Measurements from ENCODE around the gene GRB14. TPM values are rescaled to one million over a fixed set of nuclear protein-coding genes. Genes with fewer than 3 reads are reported as not detected.

The GRB14 gene
- total RNA-seq, 1 donor from 2014 or later, result 46.3 TPM

GRCh38 chr2:164625378-164625971, 4.2 kb upstream of the GRB14 start:
- Mint-ChIP-seq H3K27ac (no peak overlapping the region), H3K36me3 (ENCODE audit: insufficient read depth) (no peaks in the 10 kb centered on the region), H3K27me3 (no peaks in the 10 kb centered on the region), H3K4me3 (ENCODE audit: low read depth) (no peak overlapping the region), H3K4me1 (ENCODE audit: low read depth) (peaks cover 32% of the 10 kb centered on the region), H3K9me3 (ENCODE audit: low read depth) (no peaks in the 10 kb centered on the region)
- no peak for DNase-seq (ENCODE audit: low spot score, unreplicated experiment)
- TF ChIP-seq, protein P1, sequence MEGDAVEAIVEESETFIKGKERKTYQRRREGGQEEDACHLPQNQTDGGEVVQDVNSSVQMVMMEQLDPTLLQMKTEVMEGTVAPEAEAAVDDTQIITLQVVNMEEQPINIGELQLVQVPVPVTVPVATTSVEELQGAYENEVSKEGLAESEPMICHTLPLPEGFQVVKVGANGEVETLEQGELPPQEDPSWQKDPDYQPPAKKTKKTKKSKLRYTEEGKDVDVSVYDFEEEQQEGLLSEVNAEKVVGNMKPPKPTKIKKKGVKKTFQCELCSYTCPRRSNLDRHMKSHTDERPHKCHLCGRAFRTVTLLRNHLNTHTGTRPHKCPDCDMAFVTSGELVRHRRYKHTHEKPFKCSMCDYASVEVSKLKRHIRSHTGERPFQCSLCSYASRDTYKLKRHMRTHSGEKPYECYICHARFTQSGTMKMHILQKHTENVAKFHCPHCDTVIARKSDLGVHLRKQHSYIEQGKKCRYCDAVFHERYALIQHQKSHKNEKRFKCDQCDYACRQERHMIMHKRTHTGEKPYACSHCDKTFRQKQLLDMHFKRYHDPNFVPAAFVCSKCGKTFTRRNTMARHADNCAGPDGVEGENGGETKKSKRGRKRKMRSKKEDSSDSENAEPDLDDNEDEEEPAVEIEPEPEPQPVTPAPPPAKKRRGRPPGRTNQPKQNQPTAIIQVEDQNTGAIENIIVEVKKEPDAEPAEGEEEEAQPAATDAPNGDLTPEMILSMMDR (IDR thresholded peaks at IDR 0.05; ENCODE audit: unreplicated experiment), result no peak

- Mint-ChIP-seq H3K4me1 (ENCODE audit: low read depth) (peaks cover 37% of the 10 kb centered on the region), H3K4me3 (ENCODE audit: low read depth) (no peak overlapping the region), H3K36me3 (ENCODE audit: insufficient read depth) (peaks cover under 1% of the 10 kb centered on the region), H3K27ac (no peak overlapping the region), H3K9me3 (ENCODE audit: low read depth) (no peaks in the 10 kb centered on the region), H3K27me3 (no peaks in the 10 kb centered on the region)
- TF ChIP-seq, protein P1 (IDR thresholded peaks at IDR 0.05; ENCODE audit: unreplicated experiment), result no peak
- no peak for DNase-seq (ENCODE audit: low spot score, unreplicated experiment)
Observed at GRCh38 chr2:164624316-164624715, 3.0 kb upstream of the GRB14 start.

DNA sequence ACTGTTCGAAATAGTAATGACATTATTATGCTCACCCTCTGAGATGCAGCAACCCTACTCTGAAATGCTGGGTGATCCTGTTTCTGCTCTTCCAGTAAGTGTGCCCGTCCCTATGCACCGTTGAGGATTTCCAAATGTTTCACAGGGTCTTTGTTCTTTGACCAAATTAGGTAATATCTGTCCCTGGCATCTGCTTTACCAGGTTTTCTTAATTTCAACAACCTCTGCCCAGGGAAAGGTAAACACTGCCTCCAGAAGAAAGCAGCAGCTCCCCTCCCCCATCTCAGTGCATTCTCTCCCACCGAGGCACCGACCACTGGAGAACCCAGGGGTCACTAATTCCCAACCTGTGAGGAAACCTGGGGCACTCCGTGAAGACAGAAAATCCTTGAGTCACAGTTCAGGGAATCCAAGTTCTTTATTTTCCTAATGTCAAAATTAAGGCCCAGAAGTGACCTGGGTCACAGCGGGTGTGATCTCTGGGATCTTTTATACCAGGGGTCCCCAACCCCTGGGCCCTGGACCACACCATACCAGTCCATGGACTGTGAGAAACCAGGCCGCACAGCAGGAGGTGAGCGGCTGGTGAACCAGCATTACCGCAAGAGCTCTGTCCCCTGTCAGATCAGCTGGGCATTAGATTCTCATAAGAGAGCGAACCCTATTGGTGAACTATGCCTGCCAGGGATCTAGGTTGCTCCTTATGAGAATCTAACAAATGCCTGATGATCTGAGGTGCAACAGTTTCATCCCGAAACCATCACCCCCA, 1.2 kb upstream of the GRB14 start:
- Mint-ChIP-seq H3K36me3 (ENCODE audit: insufficient read depth) (peaks cover 9% of the 10 kb centered on the region), H3K4me3 (ENCODE audit: low read depth) (peak overlapping the region; percentile 93), H3K27me3 (no peaks in the 10 kb centered on the region), H3K4me1 (ENCODE audit: low read depth) (peaks cover 37% of the 10 kb centered on the region), H3K9me3 (ENCODE audit: low read depth) (no peaks in the 10 kb centered on the region), H3K27ac (peak overlapping the region; percentile 96)
- DNase-seq (ENCODE audit: low spot score, unreplicated experiment), result no peak
- TF ChIP-seq, protein P1 (IDR thresholded peaks at IDR 0.05; ENCODE audit: unreplicated experiment), result no peak

GRCh38 chr2:164621764-164622105, 453 bp upstream of the GRB14 start:
- Mint-ChIP-seq H3K27ac (peak overlapping the region; percentile 96), H3K9me3 (ENCODE audit: low read depth) (no peaks in the 10 kb centered on the region), H3K4me3 (ENCODE audit: low read depth) (peak overlapping the region; percentile 93), H3K4me1 (ENCODE audit: low read depth) (peaks cover 39% of the 10 kb centered on the region), H3K36me3 (ENCODE audit: insufficient read depth) (peaks cover 15% of the 10 kb centered on the region), H3K27me3 (no peaks in the 10 kb centered on the region)
- no peak for DNase-seq (ENCODE audit: low spot score, unreplicated experiment)
- TF ChIP-seq, protein P1 (IDR thresholded peaks at IDR 0.05; ENCODE audit: unreplicated experiment), result no peak

DNA sequence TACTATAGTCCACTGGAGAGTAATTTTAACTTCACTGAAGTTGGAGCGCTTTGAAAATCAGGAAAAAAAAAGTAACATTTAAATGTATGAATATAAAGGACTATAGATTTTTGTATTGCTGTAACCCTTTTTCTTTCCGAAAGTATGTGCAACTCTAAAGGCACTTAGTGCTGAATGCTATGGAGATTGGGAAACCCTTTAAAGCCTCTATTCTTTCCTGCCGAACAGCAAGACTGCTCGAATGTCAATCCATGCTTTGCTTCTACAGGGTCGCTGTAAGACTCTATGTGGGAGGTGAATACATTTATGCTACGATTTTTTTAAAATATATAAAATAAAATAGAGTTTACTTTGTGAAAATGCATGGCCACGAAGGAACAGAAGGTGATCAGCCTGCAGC, 825 bp downstream of the GRB14 start:
- Mint-ChIP-seq H3K4me3 (ENCODE audit: low read depth) (peak overlapping the region; percentile 85), H3K36me3 (ENCODE audit: insufficient read depth) (peaks cover 19% of the 10 kb centered on the region), H3K9me3 (ENCODE audit: low read depth) (no peaks in the 10 kb centered on the region), H3K4me1 (ENCODE audit: low read depth) (peaks cover 40% of the 10 kb centered on the region), H3K27me3 (no peaks in the 10 kb centered on the region), H3K27ac (peak overlapping the region; percentile 89)
- no peak for DNase-seq (ENCODE audit: low spot score, unreplicated experiment)
- TF ChIP-seq, protein P1 (IDR thresholded peaks at IDR 0.05; ENCODE audit: unreplicated experiment), result no peak

All from progenitor cell of endocrine pancreas (in vitro differentiated cells).